Measurements from ENCODE around the gene VPS37C. TPM values are rescaled to one million over a fixed set of nuclear protein-coding genes. Genes with fewer than 3 reads are reported as not detected.

The VPS37C gene
- total RNA-seq, 2 experiments from 2014 or later = 6.1 to 7.5 TPM

- H3K4me1 Mint-ChIP-seq = peaks cover 38% of the 10 kb centered on the region
- POLR2A ChIA-PET = interaction anchor here (0.8 to 1.3 kb wide), 6 partner anchors 30 to 253 kb away, joined by 3 to 4 read pairs (median 3); no protein-coding TSS in a partner anchor
- no peak for DNase-seq
- H3K27me3 Mint-ChIP-seq = no peaks in the 10 kb centered on the region
- no peak overlapping the region for H3K4me3 Mint-ChIP-seq
- CTCF ChIA-PET = interaction anchor here (0.7 to 1.0 kb wide), 3 partner anchors 10 to 480 kb away, joined by 3 read pairs; no protein-coding TSS in a partner anchor
- peaks cover 25% of the 10 kb centered on the region for H3K36me3 Mint-ChIP-seq (ENCODE audit: low read depth)
- no peak overlapping the region for H3K27ac Mint-ChIP-seq
- H3K9me3 Mint-ChIP-seq = peaks cover 14% of the 10 kb centered on the region
Measured at GRCh38 chr11:61158691-61159381, 2.4 kb downstream of the VPS37C start.

- Mint-ChIP-seq H3K27me3 (no peaks in the 10 kb centered on the region), H3K36me3 (ENCODE audit: low read depth) (peaks cover 25% of the 10 kb centered on the region)
- POLR2A ChIA-PET = interaction anchor here (0.9 to 1.0 kb wide), 3 partner anchors 28 to 252 kb away, joined by 3 read pairs; no protein-coding TSS in a partner anchor
Measured at GRCh38 chr11:61157743-61158142, 3.5 kb downstream of the VPS37C start.

GRCh38 chr11:61155741-61156140 lies 5.5 kb downstream of the VPS37C start:
- Mint-ChIP-seq H3K36me3 (ENCODE audit: low read depth) (peaks cover 25% of the 10 kb centered on the region), H3K4me1 (peaks cover 23% of the 10 kb centered on the region), H3K27me3 (no peaks in the 10 kb centered on the region), H3K4me3 (no peak overlapping the region), H3K9me3 (peaks cover 14% of the 10 kb centered on the region), H3K27ac (no peak overlapping the region)
- CTCF ChIA-PET = no interaction called here
- POLR2A ChIA-PET = interaction anchor here (0.6 kb wide), 1 partner anchor 17 kb away, joined by 3 read pairs; no protein-coding TSS in a partner anchor
- DNase-seq = no peak

More at GRCh38 chr11:61157743-61158142, 3.5 kb downstream of the VPS37C start:
- Mint-ChIP-seq H3K4me3 (no peak overlapping the region), H3K4me1 (peaks cover 36% of the 10 kb centered on the region), H3K27ac (no peak overlapping the region), H3K9me3 (peaks cover 14% of the 10 kb centered on the region)
- CTCF ChIA-PET = interaction anchor here (0.9 to 1.2 kb wide), 2 partner anchors 27 to 29 kb away, joined by 3 to 5 read pairs; no protein-coding TSS in a partner anchor
- DNase-seq = no peak

- H3K4me3 Mint-ChIP-seq = no peak overlapping the region
- H3K4me1 Mint-ChIP-seq = peaks cover 19% of the 10 kb centered on the region
- no peak for DNase-seq
- H3K36me3 Mint-ChIP-seq (ENCODE audit: low read depth) = peaks cover 25% of the 10 kb centered on the region
- POLR2A ChIA-PET = interaction anchor here (0.6 kb wide), 1 partner anchor 17 kb away, joined by 3 read pairs; no protein-coding TSS in a partner anchor
- CTCF ChIA-PET = no interaction called here
- no peaks in the 10 kb centered on the region for H3K27me3 Mint-ChIP-seq
- H3K27ac Mint-ChIP-seq = no peak overlapping the region
- H3K9me3 Mint-ChIP-seq = peaks cover 14% of the 10 kb centered on the region
Measured at GRCh38 chr11:61155312-61155711, 5.9 kb downstream of the VPS37C start.

GRCh38 chr11:61154528-61154927 lies 6.7 kb downstream of the VPS37C start:
- Mint-ChIP-seq H3K4me1 (peaks cover 15% of the 10 kb centered on the region), H3K4me3 (no peak overlapping the region), H3K9me3 (peaks cover 14% of the 10 kb centered on the region), H3K36me3 (ENCODE audit: low read depth) (peaks cover 25% of the 10 kb centered on the region), H3K27me3 (no peaks in the 10 kb centered on the region), H3K27ac (no peak overlapping the region)
- CTCF ChIA-PET = no interaction called here
- POLR2A ChIA-PET = no interaction called here
- no peak for DNase-seq

GRCh38 chr11:61153593-61154095 lies 7.6 kb downstream of the VPS37C start:
- no peak for DNase-seq
- Mint-ChIP-seq H3K27me3 (no peaks in the 10 kb centered on the region), H3K27ac (no peak overlapping the region), H3K4me1 (peaks cover 8% of the 10 kb centered on the region), H3K4me3 (no peak overlapping the region), H3K36me3 (ENCODE audit: low read depth) (peaks cover 25% of the 10 kb centered on the region), H3K9me3 (peaks cover 14% of the 10 kb centered on the region)
- POLR2A ChIA-PET = interaction anchor here (0.6 to 1.3 kb wide), 2 partner anchors 15 to 25 kb away, joined by 3 read pairs; no protein-coding TSS in a partner anchor
- CTCF ChIA-PET = no interaction called here

- POLR2A ChIA-PET = interaction anchor here (1.1 to 1.3 kb wide), 2 partner anchors 16 to 41 kb away, joined by 3 read pairs; no protein-coding TSS in a partner anchor
- Mint-ChIP-seq H3K27me3 (no peaks in the 10 kb centered on the region), H3K27ac (no peak overlapping the region)
Measured at GRCh38 chr11:61152816-61153592, 8.2 kb downstream of the VPS37C start.

GRCh38 chr11:61151545-61152252 lies 9.5 kb downstream of the VPS37C start:
- Mint-ChIP-seq H3K4me3 (no peak overlapping the region), H3K36me3 (ENCODE audit: low read depth) (peaks cover 23% of the 10 kb centered on the region), H3K9me3 (peaks cover 14% of the 10 kb centered on the region), H3K27me3 (no peaks in the 10 kb centered on the region), H3K4me1 (peaks cover 2% of the 10 kb centered on the region), H3K27ac (no peak overlapping the region)
- CTCF ChIA-PET = no interaction called here
- POLR2A ChIA-PET = interaction anchor here (1.1 kb wide), 1 partner anchor 40 kb away, joined by 3 read pairs; no protein-coding TSS in a partner anchor
- no peak for DNase-seq

More at GRCh38 chr11:61152816-61153592, 8.2 kb downstream of the VPS37C start:
- peaks cover 3% of the 10 kb centered on the region for H3K4me1 Mint-ChIP-seq
- CTCF ChIA-PET = no interaction called here
- no peak overlapping the region for H3K4me3 Mint-ChIP-seq
- peaks cover 14% of the 10 kb centered on the region for H3K9me3 Mint-ChIP-seq
- DNase-seq = no peak
- peaks cover 25% of the 10 kb centered on the region for H3K36me3 Mint-ChIP-seq (ENCODE audit: low read depth)

GRCh38 chr11:61150706-61151544 lies 10.3 kb downstream of the VPS37C start:
- H3K9me3 Mint-ChIP-seq = peaks cover 13% of the 10 kb centered on the region
- no peak overlapping the region for H3K27ac Mint-ChIP-seq
- H3K4me1 Mint-ChIP-seq = peaks cover 1% of the 10 kb centered on the region
- no peak overlapping the region for H3K4me3 Mint-ChIP-seq
- H3K36me3 Mint-ChIP-seq (ENCODE audit: low read depth) = peaks cover 21% of the 10 kb centered on the region
- no peaks in the 10 kb centered on the region for H3K27me3 Mint-ChIP-seq
- ChIA-PET POLR2A (no interaction called here), CTCF (no interaction called here)
- no peak for DNase-seq

- peaks cover 10% of the 10 kb centered on the region for H3K36me3 Mint-ChIP-seq (ENCODE audit: low read depth)
- H3K27me3 Mint-ChIP-seq = no peaks in the 10 kb centered on the region
- POLR2A ChIA-PET = no interaction called here
- no peak overlapping the region for H3K27ac Mint-ChIP-seq
- DNase-seq = no peak
- CTCF ChIA-PET = no interaction called here
- H3K4me1 Mint-ChIP-seq = no peaks in the 10 kb centered on the region
- no peak overlapping the region for H3K4me3 Mint-ChIP-seq
- H3K9me3 Mint-ChIP-seq = peaks cover 7% of the 10 kb centered on the region
Measured at GRCh38 chr11:61149624-61150615, 11.3 kb downstream of the VPS37C start.

Data from activated CD4-positive, alpha-beta memory T cell treated with anti-CD3 and anti-CD28 coated beads, Interleukin-2, amount 10 ng/mL, durations not matched to agents 7 days and 5 days (primary cell).